Stimulated activated CD4-positive, alpha-beta T cell treated with anti-CD3 and anti-CD28 coated beads, TNF-alpha, amount 100 ng/mL, for 4 hours (primary cell): ENCODE data around the gene CLK1.
"Not testable (repeated sequence)": the region's sequence is repeated elsewhere in the genome, so short reads cannot be mapped to it uniquely, and the experiment has no call there.

ENCODE experiments used
- DNase-seq, 3 experiments: peaks; one replicate each; pipeline ENCODE4 v3.0.0-alpha.2; 2020; ENCODE audit warnings: low read depth in 3 of 3

CLK1 gene

DNA sequence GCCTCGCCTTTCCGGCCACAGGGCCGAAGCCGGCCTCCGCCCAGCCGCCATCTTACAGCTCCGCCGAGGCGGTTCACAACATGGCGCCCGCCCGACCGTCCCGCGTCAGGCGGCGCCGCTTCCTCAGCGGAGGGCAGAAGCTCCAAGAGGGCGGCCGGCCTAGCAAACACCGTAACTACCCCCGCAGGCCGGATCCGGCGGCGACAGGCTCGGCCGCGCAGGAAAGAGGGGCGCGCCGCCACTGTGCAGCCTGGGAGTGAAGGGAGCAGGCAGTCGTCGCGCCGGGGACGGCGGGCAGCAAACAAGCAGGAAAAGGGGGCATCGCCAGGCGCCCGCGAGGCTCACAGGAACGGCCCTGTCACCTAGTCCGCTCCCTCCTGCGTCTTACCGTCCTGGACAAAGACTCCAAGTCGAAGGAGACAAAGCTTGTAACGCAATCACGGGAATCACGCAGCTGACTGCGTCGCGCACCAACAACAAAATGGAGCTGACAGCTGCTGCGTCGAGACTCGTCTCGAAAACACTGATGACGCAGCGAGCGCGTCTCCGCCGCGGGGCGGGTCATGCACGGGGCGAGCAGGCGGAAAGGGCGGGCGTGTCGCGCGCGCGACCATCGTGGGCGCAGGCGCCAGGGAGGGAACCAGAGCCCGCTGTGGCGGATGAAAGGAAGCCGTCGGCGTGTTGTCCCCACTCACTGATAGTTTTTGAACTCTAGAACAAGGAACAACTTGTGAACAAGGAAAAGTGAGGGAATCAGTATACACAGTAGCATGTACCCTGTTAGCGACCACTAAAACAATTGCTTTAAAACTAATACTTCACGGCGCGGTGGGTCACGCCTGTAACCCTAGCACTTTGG, at the start of gene CLK1:
Gene CLK1 (minus strand): TSS at position 483 of the 859 bp plus-strand sequence. CDS start 2,796 bp downstream, outside the sequence.
- DNase-seq = peak; percentile 89 to 96 (median 90)

DNA sequence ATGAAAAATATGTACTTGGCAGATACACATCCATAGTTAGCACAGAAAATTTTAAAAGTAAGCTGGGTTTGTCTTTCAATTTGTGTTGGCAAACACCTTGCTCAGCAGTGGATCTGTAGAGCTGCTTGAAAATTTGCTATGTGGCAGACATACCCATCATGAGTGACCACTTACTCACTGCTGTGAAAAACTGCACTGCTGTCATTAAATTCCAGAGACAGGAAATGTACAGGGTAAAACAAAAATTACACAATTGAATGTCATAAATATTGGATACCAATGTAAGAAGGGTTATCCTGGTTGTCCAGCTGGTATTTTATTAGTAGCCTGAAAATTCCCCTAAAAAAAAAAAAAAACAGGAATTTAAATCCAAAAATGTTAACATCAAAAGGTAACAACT, 49.2 kb upstream of the CLK1 start:
- DNase-seq = no peak

DNA sequence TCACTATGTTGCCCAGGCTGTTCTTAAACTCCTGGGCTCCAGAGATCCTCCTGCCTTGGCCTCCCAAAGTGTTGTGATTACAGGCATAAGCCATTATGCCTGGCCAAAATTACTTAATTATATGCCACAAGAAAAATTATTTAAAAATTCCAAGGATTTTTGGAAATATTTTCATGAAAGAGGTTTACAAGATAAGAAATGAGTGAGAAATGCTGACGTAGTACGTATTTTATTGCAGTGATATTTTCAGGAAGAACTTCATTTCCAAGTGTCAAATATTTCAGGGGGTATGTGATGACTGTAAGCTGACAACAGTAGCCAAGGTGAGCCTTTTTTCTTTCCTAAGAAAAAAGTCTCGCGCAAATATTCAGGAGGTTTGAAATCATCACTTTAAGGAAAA, 45.5 kb upstream of the CLK1 start:
- DNase-seq = no peak

DNA sequence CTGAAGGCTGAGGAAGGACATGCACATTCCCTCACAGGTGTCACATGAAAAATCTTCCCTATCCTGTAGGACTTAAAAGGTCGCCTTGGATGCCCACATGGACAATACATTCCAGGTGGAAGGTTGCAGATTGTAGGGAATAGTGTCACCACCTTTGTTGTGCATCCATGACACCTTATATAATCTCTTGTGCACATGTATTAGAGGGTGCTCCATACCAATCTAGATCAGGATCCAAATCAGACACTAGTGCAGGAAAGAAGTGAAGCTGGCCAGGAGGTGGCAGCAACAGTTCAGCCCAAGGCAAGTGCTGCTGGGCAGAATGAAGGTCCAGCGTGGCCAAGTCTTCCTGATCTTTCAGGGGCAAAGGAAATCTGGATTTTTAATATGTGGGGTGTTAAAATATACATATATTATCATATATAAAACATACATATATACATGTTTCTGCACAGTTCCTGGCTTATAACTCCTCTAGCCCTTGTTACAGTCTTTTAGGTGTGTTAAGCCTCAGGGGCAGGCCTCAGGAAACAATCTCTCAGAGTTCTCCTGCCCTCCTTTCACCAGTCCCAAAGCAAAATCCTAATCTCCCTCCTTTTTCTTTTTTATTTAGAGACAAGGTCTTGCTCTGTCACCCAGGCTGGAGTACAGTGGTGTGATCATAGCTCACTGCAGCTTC, 41.3 kb upstream of the CLK1 start:
- DNase-seq = peak in 1 of 3 experiments; percentile 24

DNA sequence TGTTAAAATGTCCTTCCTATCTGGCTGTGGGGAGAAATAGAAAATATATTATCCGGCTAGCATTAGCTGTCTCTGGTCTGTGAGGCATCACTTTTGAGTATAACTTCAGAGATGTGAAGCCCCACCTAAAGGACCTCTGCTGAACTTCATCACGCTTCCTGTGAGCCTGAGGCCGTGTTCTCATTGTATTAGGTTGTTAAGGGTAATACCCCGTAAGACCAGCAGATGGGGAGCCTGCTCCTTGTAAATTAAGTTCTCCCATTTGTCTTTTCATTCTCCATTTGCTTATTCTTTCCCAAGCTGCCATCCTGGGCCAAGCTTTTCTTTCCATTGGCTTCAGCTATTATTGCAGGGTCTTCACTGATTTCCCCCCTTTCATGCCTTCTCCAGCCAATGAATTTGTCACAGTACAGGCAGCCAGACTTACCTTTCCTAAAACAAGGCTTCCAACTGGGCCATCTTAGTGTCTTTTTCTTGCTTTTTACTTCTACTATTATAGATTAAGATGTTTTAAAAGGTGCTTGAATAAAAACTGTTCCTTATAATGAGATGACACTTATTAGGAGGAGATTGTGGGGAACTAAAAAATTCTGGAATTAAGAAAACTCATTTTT, 37.1 kb upstream of the CLK1 start:
- DNase-seq = peak in 2 of 3 experiments; percentile 40 to 57

DNA sequence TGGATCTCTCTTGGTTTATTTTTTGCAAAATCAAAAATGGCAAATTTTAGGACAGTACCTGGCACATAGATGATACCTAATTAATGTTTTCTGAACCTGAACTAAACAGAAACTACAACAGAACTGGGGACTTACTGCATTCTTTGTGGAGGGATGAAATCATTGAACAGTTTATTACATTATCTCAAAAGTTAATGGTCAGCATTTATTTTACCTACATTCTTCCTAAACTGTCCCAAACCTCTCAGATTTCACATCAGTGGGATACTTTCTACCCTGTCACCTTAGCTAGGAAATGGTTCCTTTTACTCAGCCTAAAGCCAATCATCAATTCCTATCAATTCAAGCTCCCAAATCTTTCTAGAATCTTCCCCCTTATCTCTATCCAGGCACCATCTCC, 35.0 kb upstream of the CLK1 start:
- DNase-seq = no peak

DNA sequence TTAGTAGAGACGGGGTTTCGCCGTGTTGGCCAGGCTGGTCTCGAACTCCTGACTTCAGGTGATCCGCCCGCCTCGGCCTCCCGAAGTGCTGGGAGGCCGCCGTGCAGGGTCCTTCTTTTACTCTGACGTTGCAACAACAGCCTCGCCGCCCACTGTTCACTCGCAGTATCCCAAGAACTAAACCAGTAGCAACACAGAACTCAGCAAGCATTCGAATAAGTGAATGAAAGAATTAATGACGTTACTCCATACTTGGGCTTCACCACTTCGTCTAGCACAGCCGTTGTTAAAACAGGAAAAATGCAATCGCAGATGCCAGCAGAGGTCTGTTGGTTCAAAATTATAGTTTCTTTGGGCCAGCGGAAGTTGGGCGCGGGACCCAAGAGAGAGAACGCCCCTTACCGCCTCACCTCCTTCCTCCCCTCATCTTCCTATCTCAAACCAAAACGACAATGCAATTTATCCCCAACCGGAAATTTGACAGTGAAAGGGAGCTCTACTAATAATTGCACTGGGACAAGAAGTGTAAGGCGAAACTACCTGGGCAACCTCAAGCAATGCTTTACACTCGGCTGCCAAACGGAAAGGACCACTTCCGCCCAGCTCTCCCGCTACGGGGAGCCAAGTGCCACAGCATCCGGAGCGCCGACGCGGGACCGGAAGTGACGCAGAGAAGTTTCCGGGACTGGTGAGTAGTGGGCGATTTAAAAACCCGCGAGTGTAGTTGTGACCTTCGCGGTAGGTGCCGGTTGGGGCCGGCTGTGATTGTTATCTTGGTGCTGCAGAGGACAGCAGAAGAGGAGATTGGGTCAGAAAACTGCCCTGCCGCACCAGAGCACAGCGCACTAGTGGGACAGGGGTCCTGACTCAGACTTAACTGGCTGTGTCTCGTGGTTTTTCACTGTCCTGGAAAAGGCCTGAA, 24.5 kb upstream of the CLK1 start, which contains the start of the genes NIF3L1 and PPIL3:
Gene NIF3L1 (plus strand): TSS at position 668 of the 922 bp plus-strand sequence. CDS start 2,573 bp downstream, outside the sequence.
Gene PPIL3 (minus strand): TSS at position 374 of the 922 bp plus-strand sequence. CDS start 1,462 bp downstream, outside the sequence.
- peak; percentile 90 to 93 (median 91) for DNase-seq

DNA sequence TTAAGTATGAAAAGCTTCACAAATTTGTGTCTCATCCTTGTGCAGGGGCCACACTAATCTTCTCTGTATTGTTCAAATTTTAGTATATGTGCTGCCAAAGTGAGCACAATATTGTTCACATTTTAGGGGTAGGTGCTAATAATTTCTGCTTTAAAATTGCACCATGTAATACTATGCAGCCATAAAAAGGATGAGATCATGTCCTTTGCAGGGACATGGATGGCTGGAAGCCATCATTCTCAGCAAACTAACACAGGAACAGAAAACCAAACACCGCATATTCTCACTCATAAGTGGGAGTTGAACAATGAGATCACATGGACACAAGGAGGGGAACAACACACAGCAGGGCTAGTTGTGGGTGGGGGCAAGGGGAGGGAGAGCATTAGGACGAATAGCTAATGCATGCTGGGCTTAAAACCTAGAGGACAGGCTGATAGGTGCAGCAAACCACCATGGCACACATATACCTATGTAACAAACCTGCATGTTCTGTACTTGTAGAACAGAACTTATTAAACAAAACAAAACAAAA, 17.3 kb upstream of the CLK1 start:
- DNase-seq = not testable (repeated sequence)

DNA sequence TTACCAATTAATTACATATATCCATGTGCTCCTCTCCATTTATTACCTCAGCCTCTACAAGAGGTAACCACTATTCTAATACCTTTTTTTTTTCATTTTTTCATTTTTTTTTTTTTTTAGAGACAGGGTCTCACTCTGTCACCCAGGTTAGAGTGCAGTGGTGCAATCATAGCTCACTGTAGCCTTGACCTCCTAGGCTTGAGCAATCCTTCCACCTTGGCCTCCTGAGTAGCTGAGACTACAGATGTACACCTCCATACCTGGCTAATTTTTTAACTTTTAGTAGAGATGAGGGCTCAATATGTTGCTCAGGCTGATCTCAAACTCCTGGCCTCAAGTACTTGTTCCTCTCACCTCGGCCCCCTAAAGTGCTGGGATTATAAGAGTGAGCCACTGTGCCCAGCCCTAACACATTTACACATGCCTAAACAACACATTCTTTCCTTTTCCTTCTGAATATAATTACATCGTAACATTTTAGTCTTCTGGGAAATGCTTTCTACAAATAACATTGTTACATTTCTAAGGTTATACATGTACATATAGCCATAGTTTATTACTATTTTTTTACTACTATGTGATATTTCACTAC, 13.9 kb upstream of the CLK1 start:
- no peak for DNase-seq

DNA sequence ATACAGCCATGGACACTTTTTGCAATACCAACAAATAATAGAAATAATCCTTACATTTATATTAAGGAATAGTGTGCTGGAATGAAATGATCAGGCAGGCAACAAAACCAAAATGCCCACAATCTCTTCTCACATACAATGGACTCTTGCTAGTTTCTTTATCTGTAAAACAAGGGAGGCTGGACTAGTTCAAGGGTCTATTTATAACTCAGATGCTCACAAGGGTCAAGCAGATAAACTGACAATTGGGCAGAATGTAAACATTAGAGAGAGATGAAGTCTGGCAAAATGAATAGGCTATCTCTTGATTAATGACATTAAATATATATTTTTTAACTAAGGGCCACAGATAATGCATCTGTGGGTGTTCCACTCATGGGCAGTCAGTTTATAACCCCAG, 13.0 kb upstream of the CLK1 start:
- DNase-seq = no peak

DNA sequence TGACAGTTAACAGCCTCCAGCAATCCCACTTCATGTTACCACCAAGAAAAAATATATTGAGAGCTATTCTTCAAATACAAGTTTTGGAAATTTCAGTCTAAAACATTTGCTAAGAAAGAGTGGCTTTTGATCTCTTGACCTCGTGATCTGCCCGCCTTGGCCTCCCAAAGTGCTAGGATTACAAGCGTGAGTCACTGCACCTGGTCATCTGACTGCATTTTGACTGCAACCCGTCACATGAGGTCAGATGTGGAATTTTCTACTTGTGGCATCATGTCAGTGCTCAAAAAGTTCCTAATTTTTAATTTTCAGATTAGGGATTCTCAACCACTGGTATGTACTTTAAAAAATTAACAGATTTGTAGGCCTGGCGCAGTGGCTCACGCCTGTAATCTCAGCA, 9.1 kb upstream of the CLK1 start:
- no peak for DNase-seq

DNA sequence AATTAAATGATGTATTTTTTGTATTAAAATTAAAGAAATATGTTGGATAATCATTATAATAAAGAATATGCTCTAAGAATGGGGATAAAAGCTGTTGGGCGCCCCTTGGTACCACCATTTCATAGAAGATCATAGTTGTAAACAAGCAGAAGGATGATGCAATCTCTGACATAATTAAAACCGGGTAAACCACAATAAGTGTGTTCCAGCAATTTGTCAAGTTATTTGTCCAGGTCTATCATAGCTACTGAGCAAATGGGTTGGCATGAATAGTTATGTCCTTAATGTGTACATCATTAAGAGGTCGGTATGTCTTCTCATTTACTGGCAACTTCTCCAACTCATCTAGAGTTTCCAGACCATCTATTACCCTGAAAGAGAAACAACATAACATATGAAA, 6.7 kb upstream of the CLK1 start:
- no peak for DNase-seq

DNA sequence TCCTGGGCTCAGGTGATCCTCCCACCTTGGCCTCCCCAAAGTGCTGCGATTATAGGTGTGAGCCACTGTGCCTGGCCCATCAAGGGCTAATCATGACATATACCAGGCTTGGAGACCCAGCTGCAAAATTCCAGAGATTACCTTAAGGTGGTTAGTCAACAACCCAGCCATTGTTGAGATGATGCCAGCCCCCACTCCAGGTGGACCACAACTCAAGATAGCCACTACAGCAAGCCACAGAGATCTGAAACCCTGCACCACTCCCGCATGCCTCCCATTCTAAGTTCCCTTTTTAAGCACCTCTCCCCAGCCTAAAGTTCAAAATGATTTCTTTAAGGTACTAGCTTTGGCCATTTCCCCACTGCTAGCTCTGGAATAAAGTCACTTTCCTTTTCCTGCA, 4.6 kb upstream of the CLK1 start:
- DNase-seq = no peak

DNA sequence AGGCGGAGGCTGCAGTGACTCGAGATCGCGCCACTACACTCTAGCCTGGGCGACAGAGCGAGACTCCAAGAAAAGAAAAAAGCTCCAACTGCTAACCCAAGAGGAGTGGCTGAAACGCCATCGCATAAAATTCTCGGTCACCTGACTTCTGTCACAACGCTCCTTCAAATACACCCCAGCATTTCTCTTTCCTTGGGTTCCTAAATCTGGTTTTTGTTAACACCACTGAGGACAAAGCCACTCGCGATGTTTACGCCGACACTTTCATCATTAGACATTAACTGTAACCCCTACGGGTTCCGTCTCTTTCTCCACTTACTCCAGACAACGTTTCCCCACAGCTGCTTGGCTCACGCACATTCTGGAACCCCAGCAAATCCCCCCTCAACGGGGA, 679 bp downstream of the CLK1 start:
- no peak for DNase-seq

DNA sequence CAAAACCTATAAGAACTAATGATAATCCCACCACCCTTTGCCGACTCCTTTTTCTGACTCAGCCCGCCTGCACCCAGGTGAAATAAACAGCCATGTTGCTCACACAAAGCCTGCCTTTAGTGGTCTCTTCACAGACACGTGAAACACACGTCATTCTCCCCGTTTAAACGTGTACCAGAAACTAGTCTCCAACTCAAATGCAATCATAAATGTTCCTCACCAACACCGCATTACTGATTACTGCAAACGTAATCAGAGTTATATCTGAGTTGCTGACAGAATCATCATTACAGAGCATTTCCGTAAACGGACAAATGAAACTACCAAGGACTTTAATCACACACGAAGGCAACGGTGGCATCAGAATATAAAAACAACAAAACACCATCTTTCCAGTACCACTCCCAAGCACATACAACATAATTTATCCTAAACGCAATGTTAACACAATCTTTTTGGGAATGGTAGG, 1.9 kb downstream of the CLK1 start:
- peak; percentile 22 to 38 (median 31) for DNase-seq

DNA sequence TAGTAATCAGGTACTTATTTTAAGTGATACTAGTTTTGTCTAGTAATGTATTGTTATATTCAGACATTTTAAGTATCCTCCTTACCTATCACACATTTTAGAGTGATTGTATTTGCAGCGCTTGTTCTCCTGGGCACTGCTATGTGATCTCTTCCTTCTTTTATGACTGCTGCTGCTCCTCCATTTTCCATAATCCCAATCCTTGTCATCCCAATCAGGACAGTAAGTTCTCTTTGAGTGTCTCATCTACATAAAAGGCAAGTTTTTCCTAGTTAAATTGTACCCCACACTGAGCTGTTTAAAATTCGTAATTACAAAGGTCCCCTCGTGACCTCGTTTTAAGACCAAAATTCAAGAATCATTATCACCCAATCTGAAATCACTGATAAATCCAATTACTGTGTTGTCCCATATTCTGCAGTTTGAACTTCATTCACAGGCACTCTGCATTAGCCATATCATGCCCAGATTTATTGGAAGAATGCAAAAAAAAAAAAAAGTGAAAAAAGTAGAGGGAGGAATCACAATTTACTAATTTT, 2.8 kb downstream of the CLK1 start:
- no peak for DNase-seq

DNA sequence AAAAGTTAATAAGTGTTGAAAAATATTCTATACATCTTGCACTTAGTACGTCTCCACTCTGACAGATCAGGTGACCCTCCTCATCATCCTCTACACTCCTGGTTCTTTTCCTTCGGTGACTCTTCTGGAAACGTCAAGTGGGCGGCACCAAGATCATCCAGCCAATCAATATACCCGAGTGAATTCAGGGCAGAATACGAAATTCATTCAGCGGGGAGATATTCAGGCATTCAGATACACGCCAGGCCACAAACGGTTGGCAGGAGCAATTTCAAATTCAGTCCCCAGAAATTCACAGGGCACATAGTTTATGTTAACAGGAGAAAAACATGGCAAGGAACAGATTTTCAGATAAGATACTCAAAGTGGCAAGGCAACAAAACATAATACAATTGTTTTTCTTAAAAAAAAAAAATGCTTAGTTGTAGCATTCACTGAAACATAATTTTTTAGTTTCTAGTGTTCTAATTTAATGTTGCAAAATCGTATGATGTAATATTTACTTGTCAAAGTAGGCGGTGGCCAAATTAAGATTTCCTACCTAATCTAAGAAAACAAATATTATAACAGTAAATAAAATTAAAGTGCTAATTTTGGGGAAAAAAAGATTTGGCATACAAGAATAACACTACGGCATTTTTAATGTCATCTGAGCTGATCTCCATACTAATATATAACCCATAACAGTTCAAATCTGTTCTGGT, 4.2 kb downstream of the CLK1 start:
- DNase-seq = no peak

DNA sequence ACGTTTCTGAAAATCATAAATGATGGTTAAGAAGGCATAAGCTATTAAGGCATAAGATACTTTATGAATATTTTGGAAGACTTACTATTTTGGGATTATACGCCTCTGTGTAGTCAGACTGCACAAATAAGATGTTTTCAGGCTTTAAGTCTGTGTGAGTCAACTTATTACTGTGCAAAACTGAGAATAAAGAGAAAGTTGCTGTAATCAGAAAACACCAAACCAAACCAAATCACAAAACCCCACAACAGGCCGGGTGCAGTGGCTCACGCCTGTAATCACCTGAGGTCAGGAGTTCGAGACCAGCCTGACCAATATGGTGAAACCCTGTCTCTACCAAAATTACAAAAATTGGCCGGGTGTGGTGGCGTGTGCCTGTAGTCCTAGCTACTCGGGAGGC, 7.7 kb downstream of the CLK1 start:
- no peak for DNase-seq

DNA sequence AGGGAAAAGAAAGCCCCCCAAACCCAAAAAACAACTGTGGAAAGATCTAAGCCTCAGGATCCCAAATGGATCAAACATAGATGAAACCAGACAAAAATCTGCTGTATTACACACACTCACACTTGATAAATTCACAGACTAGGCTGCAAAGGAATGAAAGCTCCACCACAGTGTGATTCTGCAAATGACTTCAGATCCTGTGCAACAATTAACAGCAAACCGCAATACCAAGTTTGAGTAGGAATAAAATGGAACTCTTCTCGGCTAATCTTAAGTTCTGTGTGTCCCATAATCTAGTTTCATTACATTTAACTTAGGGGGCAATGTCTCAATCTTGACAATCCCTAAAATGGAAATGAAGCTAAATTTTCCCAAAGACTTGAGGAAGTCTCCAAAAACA, 11.9 kb downstream of the CLK1 start:
- no peak for DNase-seq
